H9 (cell line): Measurements from ENCODE around the gene POU3F2. TPM values are rescaled to one million over a fixed set of nuclear protein-coding genes. Genes with fewer than 3 reads are reported as not detected.

Experiments
- DNase-seq: peaks from one replicate; pipeline ENCODE4 v3.0.0-alpha.2; 2017
- H2AFZ ChIP-seq: one replicate; pipeline ENCODE4 v1.6.1; 2013; ENCODE audit warnings: mild to moderate bottlenecking, low read length, control low read depth, moderate library complexity
- H2AK5ac ChIP-seq: 2 replicates; pipeline ENCODE4 v1.6.1; 2013; ENCODE audit warnings: low read length, control low read depth, mixed read lengths; ENCODE audit not compliant: insufficient read length
- H2BK120ac ChIP-seq: one replicate; pipeline ENCODE4 v1.6.1; 2013; ENCODE audit warnings: low read depth, mild to moderate bottlenecking, low read length, control low read depth, inconsistent platforms; ENCODE audit not compliant: poor library complexity, severe bottlenecking
- H2BK12ac ChIP-seq: 2 replicates; pipeline ENCODE4 v1.6.1; 2013; ENCODE audit warnings: low read length, control low read depth, mixed read lengths, low read depth; ENCODE audit not compliant: insufficient read length
- H2BK15ac ChIP-seq: 2 replicates; pipeline ENCODE4 v1.6.1; 2013; ENCODE audit warnings: low read depth, low read length, control low read depth
- H2BK20ac ChIP-seq: one replicate; pipeline ENCODE4 v1.6.1; 2013; ENCODE audit warnings: low read depth, mild to moderate bottlenecking, low read length, control low read depth, inconsistent platforms; ENCODE audit not compliant: poor library complexity, severe bottlenecking
- H2BK5ac ChIP-seq: 2 replicates; pipeline ENCODE4 v1.6.1; 2013; ENCODE audit warnings: low read length, control low read depth, mixed read lengths; ENCODE audit not compliant: insufficient read length
- H3K14ac ChIP-seq: 2 replicates; pipeline ENCODE4 v1.6.1; 2013; ENCODE audit warnings: low read length, control low read depth; ENCODE audit not compliant: insufficient read depth
- H3K18ac ChIP-seq: 2 replicates; pipeline ENCODE4 v1.6.1; 2013; ENCODE audit warnings: low read depth, mild to moderate bottlenecking, mixed read lengths, low read length, control low read depth; ENCODE audit not compliant: insufficient read length
- H3K23ac ChIP-seq: 2 replicates; pipeline ENCODE4 v1.6.1; 2013; ENCODE audit warnings: low read length, control low read depth, mixed read lengths, low read depth; ENCODE audit not compliant: insufficient read length
- H3K23me2 ChIP-seq: 2 replicates; pipeline ENCODE4 v1.6.1; 2013; ENCODE audit warnings: low read depth, mild to moderate bottlenecking, mixed read lengths, low read length, control low read depth; ENCODE audit not compliant: insufficient read length, poor library complexity, severe bottlenecking
- H3K27ac ChIP-seq: 2 replicates; pipeline ENCODE4 v1.5.1; 2013; ENCODE audit warnings: low read length, control low read depth, mixed read lengths, low read depth; ENCODE audit not compliant: insufficient read length
- H3K27me3 ChIP-seq: 2 replicates; pipeline ENCODE4 v1.6.1; 2013; ENCODE audit warnings: low read length, control low read depth, inconsistent platforms; ENCODE audit not compliant: insufficient read depth
- H3K4ac ChIP-seq: 2 replicates; pipeline ENCODE4 v1.6.1; 2013; ENCODE audit warnings: low read depth, mild to moderate bottlenecking, control low read depth, inconsistent platforms, low read length, moderate library complexity
- H3K4me1 ChIP-seq: 2 replicates; pipeline ENCODE4 v1.6.1; 2013; ENCODE audit warnings: low read length, control low read depth, inconsistent platforms; ENCODE audit not compliant: insufficient read depth
- H3K4me2 ChIP-seq: 2 replicates; pipeline ENCODE4 v1.6.1; 2013; ENCODE audit warnings: low read length, control low read depth, mixed read lengths; ENCODE audit not compliant: insufficient read length, insufficient read depth
- H3K56ac ChIP-seq: 2 replicates; pipeline ENCODE4 v1.6.1; 2013; ENCODE audit warnings: low read depth, mild to moderate bottlenecking, mixed read lengths, low read length, control low read depth; ENCODE audit not compliant: insufficient read length
- H3K79me1 ChIP-seq: 2 replicates; pipeline ENCODE4 v1.6.1; 2013; ENCODE audit warnings: low read depth, mild to moderate bottlenecking, moderate library complexity, low read length, control low read depth, inconsistent platforms; ENCODE audit not compliant: insufficient read depth, poor library complexity, severe bottlenecking
- H3K79me2 ChIP-seq: 2 replicates; pipeline ENCODE4 v1.6.1; 2013; ENCODE audit warnings: low read length, control low read depth, inconsistent platforms; ENCODE audit not compliant: insufficient read depth
- H3K9ac ChIP-seq: 2 replicates; pipeline ENCODE4 v1.6.1; 2013; ENCODE audit warnings: low read length, control low read depth, mixed read lengths; ENCODE audit not compliant: insufficient read length; ENCODE audit errors: extremely low read depth
- H3K9me3 ChIP-seq: one replicate; pipeline ENCODE4 v1.6.1; 2013; ENCODE audit warnings: low read depth, low read length, inconsistent platforms; ENCODE audit not compliant: control insufficient read depth
- H3T11ph ChIP-seq: one replicate; pipeline ENCODE4 v1.6.1; 2013; ENCODE audit warnings: mild to moderate bottlenecking, low read length, control low read depth, inconsistent platforms
- H4K20me1 ChIP-seq: one replicate; pipeline ENCODE4 v1.6.1; 2013; ENCODE audit not compliant: control insufficient read depth, insufficient read length, insufficient read depth
- H4K5ac ChIP-seq: 2 replicates; pipeline ENCODE4 v1.6.1; 2013; ENCODE audit warnings: low read depth, mild to moderate bottlenecking, mixed read lengths, low read length, control low read depth; ENCODE audit not compliant: insufficient read length
- H4K8ac ChIP-seq: replicated peaks from 2 replicates; pipeline ENCODE4 v1.6.1; 2013; ENCODE audit warnings: low read length, control low read depth, mixed read lengths, low read depth; ENCODE audit not compliant: insufficient read length
- H4K91ac ChIP-seq: 2 replicates; pipeline ENCODE4 v1.6.1; 2013; ENCODE audit warnings: low read depth, mild to moderate bottlenecking, moderate library complexity, mixed read lengths, low read length, control low read depth; ENCODE audit not compliant: insufficient read length
- H3K27ac Mint-ChIP-seq, 3 experiments: 2 replicates in 2 of 3; 3 replicates in 1 of 3; pipeline ENCODE4 v1.8.0; 2020 to 2021; ENCODE audit warnings: mixed read lengths in 3 of 3, mild to moderate bottlenecking in 1 of 3, moderate library complexity in 1 of 3
- H3K27me3 Mint-ChIP-seq: 2 replicates; pipeline ENCODE4 v1.8.0; 2021; ENCODE audit warnings: low read depth, mild to moderate bottlenecking, moderate library complexity, mixed read lengths
- H3K36me3 Mint-ChIP-seq, 3 experiments: 2 replicates in 2 of 3; 3 replicates in 1 of 3; pipeline ENCODE4 v1.8.0; 2020 to 2021; ENCODE audit warnings: low read depth in 3 of 3, mixed read lengths in 3 of 3; ENCODE audit not compliant: insufficient read depth in 1 of 3
- H3K4me1 Mint-ChIP-seq, 2 experiments: 2 replicates each; pipeline ENCODE4 v1.8.0; 2020; ENCODE audit warnings: mixed read lengths in 2 of 2
- H3K4me3 Mint-ChIP-seq, 2 experiments: 2 replicates in 1 of 2; 3 replicates in 1 of 2; pipeline ENCODE4 v1.8.0; 2020 to 2021; ENCODE audit warnings: mild to moderate bottlenecking in 2 of 2, mixed read lengths in 2 of 2, moderate library complexity in 1 of 2
- H3K9me3 Mint-ChIP-seq, 2 experiments: 2 replicates in 1 of 2; 3 replicates in 1 of 2; pipeline ENCODE4 v1.8.0; 2020; ENCODE audit warnings: mild to moderate bottlenecking in 2 of 2, mixed read lengths in 2 of 2, moderate library complexity in 1 of 2
- CTCF ChIP-seq: fragments of 200-600 bp; sonication (generic); conservative IDR thresholded peaks from 3 replicates; pipeline ENCODE4 v1.8.0; 2021; ENCODE audit warnings: antibody characterized with exemption, mild to moderate bottlenecking
- WGBS: extraction: QIAGEN DNeasy Blood & Tissue Kit; methylation state at CpG from one replicate; pipeline ENCODE4 v1.1.7; 2013; ENCODE audit warnings: missing lambda C conversion rate, low lambda C conversion rate, mixed read lengths; ENCODE audit not compliant: insufficient read length; ENCODE audit errors: extremely low coverage; 5-methylcytosine and 5-hydroxymethylcytosine counted together
- total RNA-seq: library from RNA; stranded (reverse); gene quantifications from 2 replicates; pipeline ENCODE4 v1.2.1, GENCODE V29; 2021

POU3F2 gene
- total RNA-seq, 1 experiment from 2014 or later: 0.09 TPM

- no peaks in the 10 kb centered on the region for H3K79me2 ChIP-seq
- no peak overlapping the region for H3K23ac ChIP-seq
- no peak overlapping the region for H2BK120ac ChIP-seq
- Mint-ChIP-seq H3K9me3 (no peaks in the 10 kb centered on the region; a peak in 1 of 5 replicates), H3K27ac (no peak overlapping the region), H3K4me1 (peaks cover 15 to 16% of the 10 kb centered on the region in 2 experiments), H3K36me3 (no peaks in the 10 kb centered on the region), H3K4me3 (no peak overlapping the region), H3K27me3 (peaks cover 2% of the 10 kb centered on the region)
- H2BK12ac ChIP-seq: no peak overlapping the region
- WGBS: no CpG with 5 or more reads among the region's 4 CpGs
- H2AFZ ChIP-seq: no peak overlapping the region
- no peak overlapping the region for H3K27ac ChIP-seq
- no peaks in the 10 kb centered on the region for H3K9me3 ChIP-seq
- H3K4me2 ChIP-seq: no peak overlapping the region
- H2BK5ac ChIP-seq: no peak overlapping the region
- H2BK15ac ChIP-seq: no peak overlapping the region
- H4K91ac ChIP-seq: no peak overlapping the region
- H3K4ac ChIP-seq: no peak overlapping the region
- H3K4me1 ChIP-seq: peaks cover 7% of the 10 kb centered on the region; the same call in 1 of the 2 replicates
- no peaks in the 10 kb centered on the region for H3K23me2 ChIP-seq
- H3K79me1 ChIP-seq: no peaks in the 10 kb centered on the region
- H2BK20ac ChIP-seq: no peak overlapping the region
- no peak for TF ChIP-seq CTCF
- H4K5ac ChIP-seq: no peak overlapping the region
- no peak overlapping the region for H3K14ac ChIP-seq
- DNase-seq: no peak
- H2AK5ac ChIP-seq: no peak overlapping the region
- H3K9ac ChIP-seq: no peak overlapping the region
- H4K20me1 ChIP-seq: no peaks in the 10 kb centered on the region
- H3K18ac ChIP-seq: no peak overlapping the region
- no peak overlapping the region for H3T11ph ChIP-seq
- H3K27me3 ChIP-seq: no peaks in the 10 kb centered on the region
- no peak overlapping the region for H4K8ac ChIP-seq
- H3K56ac ChIP-seq: no peak overlapping the region
Measured at GRCh38 chr6:98794307-98794842, 40.0 kb upstream of the POU3F2 start.
